GM23338 (cell line): ENCODE measurements around the gene KDELR1. TPM values are rescaled to one million over a fixed set of nuclear protein-coding genes. Genes with fewer than 3 reads are reported as not detected.
A peak's percentile ranks its signal among the peaks of the same experiment; 100 is the strongest.

Source experiments
- ATAC-seq: fragments of 200-7000 bp; cut with Tn5 transposase; 3 replicates; pipeline ENCODE4 v1.9.1; 2020
- DNase-seq: peaks from one replicate; pipeline ENCODE4 v3.0.0-alpha.2; 2015; ENCODE audit warnings: low spot score
- H2AFZ ChIP-seq: fragments of 200-600 bp; sonication (generic); 2 replicates; pipeline ENCODE4 v1.8.0; 2016; ENCODE audit warnings: antibody characterized with exemption, mild to moderate bottlenecking, moderate library complexity
- H3F3A ChIP-seq: fragments of 200-600 bp; sonication (generic); replicated peaks from 2 replicates; pipeline ENCODE4 v1.8.0; 2017; ENCODE audit warnings: antibody characterized with exemption, mixed run types, low read depth
- H3K27ac ChIP-seq: fragments of 200-600 bp; sonication (generic); 2 replicates; pipeline ENCODE4 v1.6.1; 2016; ENCODE audit warnings: low read depth
- H3K27me3 ChIP-seq: fragments of 200-600 bp; sonication (generic); 2 replicates; pipeline ENCODE4 v1.8.0; 2016; ENCODE audit warnings: mild to moderate bottlenecking, mixed run types, moderate library complexity; ENCODE audit not compliant: insufficient read depth
- H3K36me3 ChIP-seq: fragments of 200-600 bp; sonication (generic); 2 replicates; pipeline ENCODE4 v1.8.0; 2016; ENCODE audit warnings: mild to moderate bottlenecking; ENCODE audit not compliant: insufficient read depth
- H3K4me1 ChIP-seq: fragments of 200-600 bp; sonication (generic); 2 replicates; pipeline ENCODE4 v1.8.0; 2016; ENCODE audit warnings: mild to moderate bottlenecking, moderate library complexity; ENCODE audit not compliant: insufficient read depth
- H3K4me2 ChIP-seq: fragments of 200-600 bp; sonication (generic); 2 replicates; pipeline ENCODE4 v1.7.1; 2017; ENCODE audit warnings: mixed run types
- H3K4me3 ChIP-seq: fragments of 200-600 bp; sonication (generic); 2 replicates; pipeline ENCODE4 v1.6.1; 2016; ENCODE audit warnings: mixed run types
- H3K79me2 ChIP-seq: fragments of 200-600 bp; sonication (generic); replicated peaks from 2 replicates; pipeline ENCODE4 v1.8.0; 2017; ENCODE audit warnings: mild to moderate bottlenecking; ENCODE audit not compliant: insufficient read depth
- H3K9me2 ChIP-seq: fragments of 200-600 bp; sonication (generic); 2 replicates; pipeline ENCODE4 v1.8.0; 2017; ENCODE audit not compliant: insufficient read depth
- H4K20me1 ChIP-seq: fragments of 200-600 bp; sonication (generic); replicated peaks from 2 replicates; pipeline ENCODE4 v1.8.0; 2017; ENCODE audit warnings: mild to moderate bottlenecking; ENCODE audit not compliant: insufficient read depth
- H3K27ac Mint-ChIP-seq: 2 replicates; pipeline ENCODE4 v1.8.0; 2020; ENCODE audit warnings: inconsistent platforms, mild to moderate bottlenecking, moderate library complexity, mixed read lengths
- H3K27me3 Mint-ChIP-seq: 3 replicates; pipeline ENCODE4 v1.8.0; 2022; ENCODE audit warnings: low read depth, mild to moderate bottlenecking, moderate library complexity, mixed read lengths, inconsistent platforms; ENCODE audit not compliant: insufficient read depth, poor library complexity
- H3K36me3 Mint-ChIP-seq: 3 replicates; pipeline ENCODE4 v1.8.0; 2021; ENCODE audit warnings: low read depth, mild to moderate bottlenecking, inconsistent platforms, moderate library complexity, mixed read lengths
- H3K4me1 Mint-ChIP-seq: 3 replicates; pipeline ENCODE4 v1.8.0; 2020; ENCODE audit warnings: mild to moderate bottlenecking, inconsistent platforms, mixed read lengths
- H3K4me3 Mint-ChIP-seq: 3 replicates; pipeline ENCODE4 v1.8.0; 2021; ENCODE audit warnings: moderate library complexity, mild to moderate bottlenecking, inconsistent platforms, mixed read lengths
- H3K9me3 Mint-ChIP-seq: 3 replicates; pipeline ENCODE4 v1.8.0; 2020; ENCODE audit warnings: moderate library complexity, mild to moderate bottlenecking, inconsistent platforms, mixed read lengths
- CREB1 ChIP-seq: fragments of 250-450 bp; sonication (Bioruptor Pico); IDR thresholded peaks from 2 replicates; pipeline ENCODE4 v1.5.0; 2020; ENCODE audit warnings: low read depth, mild to moderate bottlenecking, moderate library complexity
- ETS1 ChIP-seq: IDR thresholded peaks from 2 replicates; pipeline ENCODE4 v1.6.1; 2016; ENCODE audit warnings: antibody characterized with exemption
- EZH2 ChIP-seq: fragments of 200-600 bp; sonication (generic); IDR thresholded peaks from one replicate; pipeline ENCODE4 v1.8.0; 2017; ENCODE audit warnings: antibody characterized with exemption, mild to moderate bottlenecking, low read depth; ENCODE audit not compliant: unreplicated experiment
- JUNB ChIP-seq: IDR thresholded peaks from one replicate; pipeline ENCODE4 v1.6.1; 2016; ENCODE audit warnings: antibody characterized with exemption; ENCODE audit not compliant: unreplicated experiment
- NANOG ChIP-seq: IDR thresholded peaks from 2 replicates; pipeline ENCODE4 v1.6.1; 2016; ENCODE audit warnings: antibody characterized with exemption, borderline replicate concordance
- POLR2AphosphoS5 ChIP-seq: IDR thresholded peaks from 2 replicates; pipeline ENCODE4 v1.6.1; 2016; ENCODE audit warnings: antibody characterized with exemption, low read depth
- STAT1 ChIP-seq: IDR thresholded peaks from one replicate; pipeline ENCODE4 v1.6.1; 2016; ENCODE audit warnings: antibody characterized with exemption; ENCODE audit not compliant: unreplicated experiment
- ZNF114 ChIP-seq: fragments of 250-450 bp; sonication (Bioruptor Pico); IDR thresholded peaks from 2 replicates; pipeline ENCODE4 v1.5.0; 2020; ENCODE audit warnings: mild to moderate bottlenecking, moderate library complexity
- polyA plus RNA-seq: library from polyadenylated mRNA; unstranded; fragments of >200 nt; fragmentation: Nextera tagmentation; extraction: Ambion mirVana; gene quantifications from 2 replicates; pipeline ENCODE4 v1.2.1, GENCODE V29; 2016
- total RNA-seq: library from RNA; depleted of rRNA; stranded (reverse); fragments of >200 nt; shearing (Covaris generic); gene quantifications from 2 replicates; pipeline ENCODE4 v1.2.3, GENCODE V29; 2014
- TF ChIP-seq, protein P1 (sequence below), 2 experiments: fragments of 200-600 bp in 1 of 2; sonication (generic) in 1 of 2; conservative IDR thresholded peaks; 2 replicates each; pipeline versions ENCODE4 v1.5.1 to v1.6.1; 2016 to 2017; ENCODE audit warnings: antibody characterized with exemption in 2 of 2, low read depth in 2 of 2, mild to moderate bottlenecking in 2 of 2, moderate library complexity in 1 of 2

KDELR1 gene
- total and polyA plus RNA-seq, 2 experiments from 2014 or later: 176 to 184 TPM

DNA sequence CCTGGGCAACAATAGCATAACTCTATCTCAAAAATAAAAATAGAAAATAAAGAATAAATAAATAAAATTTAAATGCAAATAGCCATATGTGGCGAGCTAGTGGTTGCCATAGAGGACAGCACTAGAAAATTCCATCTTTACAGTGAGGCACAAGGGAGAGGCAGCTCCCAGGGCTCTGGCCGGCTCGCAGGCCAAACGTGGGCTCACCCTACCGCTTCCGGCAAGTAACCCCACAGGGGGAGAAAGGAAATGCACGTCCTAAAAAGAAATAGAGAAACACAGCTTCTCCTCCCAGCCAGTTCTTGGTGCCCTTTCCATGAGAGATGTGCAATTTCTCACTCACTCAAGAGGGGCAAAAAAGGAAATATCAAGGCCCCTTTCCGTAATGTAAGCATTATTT lies 42.0 kb upstream of the KDELR1 start:
- Histone ChIP-seq H3K4me3 (no peak overlapping the region), H4K20me1 (no peaks in the 10 kb centered on the region), H2AFZ (no peak overlapping the region), H3K4me1 (no peaks in the 10 kb centered on the region), H3K27me3 (no peaks in the 10 kb centered on the region), H3K36me3 (peaks cover 3% of the 10 kb centered on the region; the same call in 1 of the 2 replicates), H3K79me2 (no peaks in the 10 kb centered on the region), H3K9me2 (no peaks in the 10 kb centered on the region), H3F3A (0 out of 2 replicates have a peak, but pooled peaks cover 2% of the 10 kb centered on the region), H3K27ac (no peak overlapping the region), H3K4me2 (no peak overlapping the region)
- peaks cover 19% of the 10 kb centered on the region for H3K36me3 Mint-ChIP-seq
- H3K27me3 Mint-ChIP-seq: peaks cover 8% of the 10 kb centered on the region
- H3K4me3 Mint-ChIP-seq: no peak overlapping the region
- no peak overlapping the region for H3K27ac Mint-ChIP-seq
- H3K9me3 Mint-ChIP-seq: peaks cover 3% of the 10 kb centered on the region; the same call in 1 of the 3 replicates
- TF ChIP-seq NANOG (no peak), JUNB (no peak), ETS1 (no peak), EZH2 (no peak), ZNF114 (CRISPR knock-in tag) (no peak)
- TF ChIP-seq, protein P1, sequence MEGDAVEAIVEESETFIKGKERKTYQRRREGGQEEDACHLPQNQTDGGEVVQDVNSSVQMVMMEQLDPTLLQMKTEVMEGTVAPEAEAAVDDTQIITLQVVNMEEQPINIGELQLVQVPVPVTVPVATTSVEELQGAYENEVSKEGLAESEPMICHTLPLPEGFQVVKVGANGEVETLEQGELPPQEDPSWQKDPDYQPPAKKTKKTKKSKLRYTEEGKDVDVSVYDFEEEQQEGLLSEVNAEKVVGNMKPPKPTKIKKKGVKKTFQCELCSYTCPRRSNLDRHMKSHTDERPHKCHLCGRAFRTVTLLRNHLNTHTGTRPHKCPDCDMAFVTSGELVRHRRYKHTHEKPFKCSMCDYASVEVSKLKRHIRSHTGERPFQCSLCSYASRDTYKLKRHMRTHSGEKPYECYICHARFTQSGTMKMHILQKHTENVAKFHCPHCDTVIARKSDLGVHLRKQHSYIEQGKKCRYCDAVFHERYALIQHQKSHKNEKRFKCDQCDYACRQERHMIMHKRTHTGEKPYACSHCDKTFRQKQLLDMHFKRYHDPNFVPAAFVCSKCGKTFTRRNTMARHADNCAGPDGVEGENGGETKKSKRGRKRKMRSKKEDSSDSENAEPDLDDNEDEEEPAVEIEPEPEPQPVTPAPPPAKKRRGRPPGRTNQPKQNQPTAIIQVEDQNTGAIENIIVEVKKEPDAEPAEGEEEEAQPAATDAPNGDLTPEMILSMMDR (conservative IDR thresholded peaks at IDR 0.05; ENCODE audit: low read depth in 2 of 2): peak in 1 of 2 experiments; percentile 12; a peak in 1 of 4 replicates
- peaks cover 5% of the 10 kb centered on the region; the same call in 2 of the 3 replicates for H3K4me1 Mint-ChIP-seq
- DNase-seq (peak; percentile 48), ATAC-seq (peak; percentile 76)

GRCh38 chr19:48428670-48429069 lies 37.3 kb upstream of the KDELR1 start:
- Mint-ChIP-seq H3K27ac (no peak overlapping the region), H3K27me3 (peaks cover 3% of the 10 kb centered on the region), H3K4me3 (no peak overlapping the region; the same call in 2 of the 3 replicates), H3K36me3 (peaks cover 22% of the 10 kb centered on the region), H3K4me1 (peaks cover 9% of the 10 kb centered on the region), H3K9me3 (peaks cover 3% of the 10 kb centered on the region; the same call in 1 of the 3 replicates)
- H4K20me1 ChIP-seq: no peaks in the 10 kb centered on the region
- no peaks in the 10 kb centered on the region for H3K27me3 ChIP-seq
- H2AFZ ChIP-seq: no peak overlapping the region
- H3K36me3 ChIP-seq: 0 out of 2 replicates have a peak, but pooled peaks cover 3% of the 10 kb centered on the region
- H3K27ac ChIP-seq: 0 out of 2 replicates have a peak overlapping the region, but pooled peaks have one; percentile 45
- TF ChIP-seq CREB1 (CRISPR knock-in tag): no peak
- TF ChIP-seq, protein P1 (conservative IDR thresholded peaks at IDR 0.05; ENCODE audit: low read depth in 2 of 2): no peak
- no peak for TF ChIP-seq STAT1
- no peak for TF ChIP-seq JUNB
- no peak for TF ChIP-seq POLR2AphosphoS5
- H3K79me2 ChIP-seq: no peaks in the 10 kb centered on the region
- no peak for ATAC-seq
- H3F3A ChIP-seq: 0 out of 2 replicates have a peak, but pooled peaks cover 2% of the 10 kb centered on the region
- no peak overlapping the region for H3K4me3 ChIP-seq
- H3K4me2 ChIP-seq: no peak overlapping the region
- DNase-seq: no peak
- no peaks in the 10 kb centered on the region for H3K9me2 ChIP-seq
- peaks cover 4% of the 10 kb centered on the region for H3K4me1 ChIP-seq
